ENCODE measurements around the gene BPIFA1. TPM values are rescaled to one million over a fixed set of nuclear protein-coding genes. Genes with fewer than 3 reads are reported as not detected.

BPIFA1 gene
- total RNA-seq, 1 experiment from 2014 or later, result not detected

GRCh38 chr20:33291830-33292355, 56.1 kb downstream of the BPIFA1 start:
- ChIA-PET CTCF (interaction anchor here (0.5 to 4.9 kb wide), 19 partner anchors 9 to 376 kb away, joined by 3 to 60 read pairs (median 3); no protein-coding TSS in a partner anchor), POLR2A (interaction anchor here (0.6 kb wide), 1 partner anchor 1682 kb away, joined by 5 read pairs; no protein-coding TSS in a partner anchor)
- Mint-ChIP-seq H3K27ac (no peak overlapping the region), H3K4me1 (no peaks in the 10 kb centered on the region), H3K27me3 (ENCODE audit: low read depth) (no peaks in the 10 kb centered on the region; the same call in 1 of the 2 replicates), H3K9me3 (no peaks in the 10 kb centered on the region), H3K36me3 (no peaks in the 10 kb centered on the region), H3K4me3 (no peak overlapping the region)
- peak; percentile 86 for ATAC-seq
- TF ChIP-seq ESRRA (CRISPR knock-in tag; IDR thresholded peaks at IDR 0.05; ENCODE audit: borderline replicate concordance) (no peak), ZNF512 (CRISPR knock-in tag; IDR thresholded peaks at IDR 0.05; ENCODE audit: borderline replicate concordance) (no peak), ZNF317 (CRISPR knock-in tag; IDR thresholded peaks at IDR 0.05; ENCODE audit: borderline replicate concordance, low read depth) (no peak), ETV6 (CRISPR knock-in tag; IDR thresholded peaks at IDR 0.05) (no peak), CTCF (IDR thresholded peaks at IDR 0.05) (peak; percentile 100), PRDM15 (CRISPR knock-in tag; IDR thresholded peaks at IDR 0.05) (peak; percentile 35; the same call in 1 of the 2 replicates), FOXK1 (CRISPR knock-in tag; IDR thresholded peaks at IDR 0.05) (no peak), ATF3 (CRISPR knock-in tag; conservative IDR thresholded peaks at IDR 0.05) (no peak), ZNF416 (CRISPR knock-in tag; IDR thresholded peaks at IDR 0.05) (no peak)
- peak; percentile 91 for DNase-seq (ENCODE audit: low spot score)

Other genes with a start within 250 kb of the BPIFA1 start
- not detected in 3 replicates for gene SUN5, start 231.6 kb upstream of the BPIFA1 start, total RNA-seq (2021)
- 0.09 TPM in 3 replicates for gene BPIFB2, start 228.3 kb upstream of the BPIFA1 start, total RNA-seq (2021)
- gene BPIFB6, start 204.3 kb upstream of the BPIFA1 start, total RNA-seq (2021), result not detected in 3 replicates
- not detected in 3 replicates for gene BPIFB3, start 182.1 kb upstream of the BPIFA1 start, total RNA-seq (2021)
- gene BPIFB4, start 156.4 kb upstream of the BPIFA1 start, total RNA-seq (2021), result not detected in 3 replicates
- gene BPIFA2, start 67.8 kb upstream of the BPIFA1 start, total RNA-seq (2021), result not detected in 3 replicates
- not detected in 3 replicates for gene BPIFA3, start 18.6 kb upstream of the BPIFA1 start, total RNA-seq (2021)
- 0.09 to 0.11 TPM in 2 of 3 replicates, not detected in the other for gene BPIFB1, start 47.2 kb downstream of the BPIFA1 start, total RNA-seq (2021)
- 47.6 to 56.3 TPM (median 52.8 TPM) in 3 replicates for gene CDK5RAP1, start 165.5 kb downstream of the BPIFA1 start, total RNA-seq (2021)
- 5.3 to 6.3 TPM (median 6.2 TPM) in 3 replicates for gene SNTA1, start 207.8 kb downstream of the BPIFA1 start, total RNA-seq (2021)